Activated CD8-positive, alpha-beta memory T cell treated with anti-CD3 and anti-CD28 coated beads, Interleukin-2, amount 50 U/mL, for 4 hours (primary cell): ENCODE measurements around the gene MDGA2.

ENCODE experiments used
- DNase-seq: peaks from one replicate; pipeline ENCODE4 v3.0.0-alpha.2; 2020

The MDGA2 gene

DNA sequence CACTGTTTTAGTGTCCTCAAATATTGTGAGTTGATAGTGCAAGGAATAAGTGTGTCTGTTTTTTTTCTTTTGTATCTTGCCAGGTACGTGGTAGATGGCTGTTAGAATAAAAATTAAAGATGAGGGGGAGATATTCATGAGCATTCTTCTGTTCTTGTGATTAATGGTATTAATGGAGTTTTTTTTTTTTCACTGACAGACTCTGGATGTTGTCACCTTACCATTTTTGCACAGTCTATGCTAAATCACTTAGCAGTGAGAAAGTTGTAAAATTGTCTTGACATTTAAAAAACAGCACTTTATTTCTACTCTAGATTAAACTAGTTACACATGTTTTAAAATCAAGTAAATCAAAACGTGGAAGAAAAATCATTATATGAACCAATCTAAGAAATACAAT lies 204.3 kb downstream of the MDGA2 start:
- no peak for DNase-seq

DNA sequence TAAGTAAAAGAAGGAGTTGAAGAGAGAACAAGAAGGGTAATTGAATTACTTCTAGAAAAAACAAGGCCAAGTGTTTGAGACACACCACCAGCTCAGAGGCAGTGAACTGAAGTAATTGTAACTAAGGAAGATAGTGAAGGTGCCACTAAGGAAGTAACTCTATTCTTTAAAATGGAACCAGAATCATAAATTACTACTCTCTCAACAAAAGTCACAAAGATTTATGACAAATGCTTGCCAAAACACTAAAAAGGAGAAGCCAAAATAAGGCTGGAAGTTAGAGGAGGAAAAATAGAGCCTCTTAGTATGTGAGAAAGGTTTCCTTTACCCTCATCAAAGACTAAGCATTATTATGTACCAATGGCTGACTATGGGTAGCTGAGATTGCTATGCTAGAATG lies 208.5 kb downstream of the MDGA2 start:
- DNase-seq = no peak

DNA sequence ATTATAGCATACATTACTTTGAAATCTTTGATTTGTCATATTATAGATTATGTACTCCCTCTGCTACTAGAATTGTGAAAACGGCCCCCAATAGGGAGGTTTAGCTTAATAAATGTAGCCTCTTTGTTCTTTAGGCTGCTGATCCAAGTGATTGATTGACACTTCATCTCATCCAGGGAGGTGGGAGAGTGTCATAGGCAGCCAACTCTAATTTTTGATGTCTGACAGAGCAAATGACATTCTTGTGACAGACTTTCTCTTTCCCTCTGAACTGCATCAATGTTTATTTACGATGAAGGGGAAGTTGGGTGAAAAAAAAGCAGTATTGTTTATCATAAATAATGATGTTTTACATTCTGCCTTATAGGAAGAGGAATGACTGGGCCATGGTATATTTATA lies 221.4 kb downstream of the MDGA2 start:
- no peak for DNase-seq

DNA sequence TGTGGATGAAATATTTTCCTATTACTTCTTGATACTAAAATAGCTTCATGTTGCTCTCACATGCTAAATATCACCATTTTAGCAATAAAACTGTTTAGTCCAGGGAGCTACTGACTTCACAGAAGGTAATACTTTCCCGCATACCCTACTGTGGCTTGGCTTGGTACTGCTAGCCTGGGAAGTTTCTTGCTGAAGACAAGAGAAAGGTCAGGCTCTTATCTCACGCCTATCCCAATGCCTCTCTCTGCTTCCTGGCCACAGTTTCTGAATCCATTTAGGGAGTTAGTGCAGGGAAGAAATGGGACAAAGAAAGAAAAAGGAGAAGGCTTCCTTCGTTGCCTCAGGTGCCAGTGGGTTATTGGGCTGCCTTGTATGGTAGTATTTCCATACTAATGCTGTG lies 228.3 kb downstream of the MDGA2 start:
- no peak for DNase-seq

DNA sequence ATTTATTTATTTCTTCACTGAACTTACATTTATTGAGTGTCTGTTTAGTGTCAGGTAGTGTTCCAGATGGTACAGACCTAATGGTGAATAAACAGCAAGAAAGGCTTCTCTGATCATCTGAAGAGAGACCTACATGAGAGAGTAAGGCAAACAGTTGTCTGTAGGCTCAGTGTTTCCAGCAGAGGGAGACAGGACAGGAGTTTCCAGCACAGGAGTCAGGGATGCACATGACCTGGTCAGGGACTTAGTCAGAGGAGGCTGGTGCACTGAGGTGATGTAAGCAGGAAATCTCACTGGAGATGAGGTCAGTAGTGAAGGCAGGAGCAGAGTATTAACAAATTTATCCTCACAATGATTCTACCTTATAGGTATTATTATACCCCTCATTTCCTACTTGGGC lies 233.2 kb downstream of the MDGA2 start:
- DNase-seq = no peak

DNA sequence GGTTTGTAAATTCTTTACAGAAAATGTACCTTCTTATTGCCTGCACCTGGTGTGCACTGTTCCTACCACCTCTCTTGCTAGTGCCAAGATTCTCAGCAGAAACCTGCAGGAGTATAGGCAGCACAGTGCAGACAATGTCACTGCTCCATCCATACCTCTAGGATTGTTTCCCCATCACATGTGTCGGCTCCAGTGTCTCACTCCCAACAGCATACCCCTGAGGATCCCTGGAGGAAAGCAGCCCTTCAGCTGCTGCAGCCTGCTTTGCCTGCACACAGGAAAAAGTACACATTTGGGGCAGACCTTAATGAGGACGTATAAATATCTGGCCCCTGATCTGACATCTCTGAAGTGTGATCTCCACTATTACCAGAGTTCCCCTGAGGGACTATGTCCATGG lies 235.5 kb downstream of the MDGA2 start:
- DNase-seq = no peak

DNA sequence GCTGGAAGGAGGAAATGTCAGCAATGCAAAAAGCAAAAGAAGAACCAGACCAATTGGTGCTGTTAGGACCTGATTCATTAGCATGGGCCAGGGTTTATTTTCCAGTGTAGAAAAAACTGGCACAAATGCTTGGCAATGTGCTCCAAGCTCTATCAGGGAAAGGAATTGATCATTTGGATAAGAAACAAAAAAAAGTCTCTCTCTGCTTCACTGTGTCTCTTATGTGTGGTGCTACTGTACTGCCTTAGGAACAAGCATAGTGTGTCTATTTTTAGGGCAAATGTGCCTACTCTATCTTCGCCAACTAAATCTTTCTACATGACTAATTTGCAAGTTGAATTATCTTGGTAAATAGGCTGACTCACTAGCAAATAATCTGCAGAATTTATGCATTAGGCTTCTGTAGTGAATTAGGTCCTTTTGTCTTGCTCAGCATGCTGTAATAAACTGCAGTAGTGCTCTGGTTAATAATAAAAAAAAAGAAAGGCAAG lies 236.7 kb downstream of the MDGA2 start:
- no peak for DNase-seq

DNA sequence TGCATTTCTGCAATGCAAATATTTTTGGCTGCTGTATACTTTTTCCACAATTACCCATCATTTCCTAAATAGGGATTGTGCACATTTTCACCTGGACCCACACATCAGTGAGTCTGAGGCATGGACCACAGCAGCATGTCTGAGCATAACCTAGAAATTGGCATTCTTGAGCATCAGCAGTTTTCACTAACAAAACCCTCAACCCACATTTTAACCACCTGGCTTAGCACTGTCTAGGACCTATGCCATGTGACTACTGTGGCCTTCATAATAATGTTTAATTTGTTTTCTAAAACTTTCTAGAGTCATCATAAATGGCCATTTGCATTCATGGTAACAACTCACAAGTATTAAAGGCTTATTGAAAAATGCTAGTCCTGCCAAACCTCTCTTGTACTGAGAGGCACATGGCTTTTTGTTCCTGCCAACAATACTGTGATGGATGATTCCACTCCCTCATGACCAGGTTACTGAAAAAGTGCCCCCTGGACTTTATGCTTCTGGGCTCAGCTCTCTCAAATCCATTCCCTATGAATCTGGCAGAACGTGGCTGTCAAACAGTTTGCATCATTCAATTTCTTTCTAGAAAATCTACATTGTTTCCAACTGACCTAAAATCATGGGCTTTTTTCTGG lies 240.0 kb downstream of the MDGA2 start:
- no peak for DNase-seq

DNA sequence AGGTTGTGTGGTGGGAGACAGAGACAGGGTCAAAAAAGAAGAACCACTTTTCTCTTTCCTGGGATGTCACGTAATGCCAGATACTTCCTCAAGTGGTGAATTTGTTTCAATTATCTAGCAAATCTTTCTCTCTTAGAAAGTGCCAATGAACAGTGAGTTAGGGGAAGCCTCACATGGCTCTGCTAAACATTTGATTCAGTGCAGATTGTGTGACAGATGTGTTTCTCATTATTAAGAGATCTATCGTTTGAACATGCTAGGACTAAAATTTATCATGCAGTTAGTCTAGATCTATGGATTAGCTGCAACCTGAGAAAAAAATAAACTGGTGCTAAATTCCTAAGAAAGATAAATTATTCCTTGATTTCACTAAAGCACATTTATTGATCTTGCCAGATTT lies 247.8 kb downstream of the MDGA2 start:
- no peak for DNase-seq

DNA sequence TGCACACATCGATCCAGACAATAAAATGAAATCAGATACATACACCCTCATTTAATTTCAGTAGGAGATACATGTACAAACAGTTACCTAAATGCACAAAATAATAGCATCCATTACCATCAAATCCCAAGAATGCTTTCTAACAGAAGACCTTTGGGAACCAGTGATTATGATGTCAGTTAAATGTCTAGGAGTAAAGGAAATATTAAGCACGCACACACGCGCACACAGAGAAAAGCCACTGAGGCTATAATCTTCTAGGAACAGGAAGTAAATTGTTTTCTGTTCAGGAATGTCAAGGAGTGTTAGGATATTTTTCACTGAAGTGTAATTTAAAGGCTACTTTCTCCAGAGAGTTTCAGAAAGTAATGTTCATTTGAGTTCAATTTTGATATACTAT lies 250.1 kb downstream of the MDGA2 start:
- no peak for DNase-seq

DNA sequence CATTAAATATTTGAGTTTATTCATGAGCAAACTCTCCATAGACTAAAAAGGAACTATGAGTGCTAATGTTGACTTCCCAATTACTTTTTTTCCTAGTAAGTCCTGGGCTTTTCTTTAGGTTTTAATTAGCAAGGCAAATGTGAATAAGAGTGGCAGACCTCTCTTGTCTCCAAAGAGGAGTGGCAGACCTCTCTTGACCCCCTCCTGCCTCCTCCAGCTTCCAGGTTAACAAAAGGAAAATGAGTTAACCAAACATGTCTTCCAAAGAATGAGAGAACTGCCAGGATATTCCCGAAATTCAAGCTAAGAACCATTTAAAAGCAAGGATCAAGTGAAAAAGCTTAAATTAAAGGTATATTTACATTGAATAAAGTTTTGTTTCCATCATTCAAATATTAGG lies 253.2 kb downstream of the MDGA2 start:
- no peak for DNase-seq

DNA sequence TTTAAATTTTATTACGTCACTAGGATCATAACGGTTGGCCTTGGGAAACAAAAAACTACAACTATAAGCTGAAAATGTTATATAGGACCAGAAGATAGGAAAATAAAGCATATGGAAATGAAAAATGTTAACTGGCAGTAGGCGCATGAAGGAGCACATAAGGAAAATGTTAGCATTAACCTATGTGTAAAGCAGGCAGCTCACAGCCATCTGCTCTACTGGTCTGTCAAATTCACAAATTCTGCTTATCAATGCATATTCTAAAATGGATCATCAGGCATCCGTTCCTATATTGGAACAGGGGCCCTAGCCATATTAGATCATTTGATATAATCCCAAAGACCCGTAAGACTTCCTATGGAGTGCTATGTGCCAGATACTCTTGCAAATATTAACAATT lies 263.9 kb downstream of the MDGA2 start:
- DNase-seq = no peak

DNA sequence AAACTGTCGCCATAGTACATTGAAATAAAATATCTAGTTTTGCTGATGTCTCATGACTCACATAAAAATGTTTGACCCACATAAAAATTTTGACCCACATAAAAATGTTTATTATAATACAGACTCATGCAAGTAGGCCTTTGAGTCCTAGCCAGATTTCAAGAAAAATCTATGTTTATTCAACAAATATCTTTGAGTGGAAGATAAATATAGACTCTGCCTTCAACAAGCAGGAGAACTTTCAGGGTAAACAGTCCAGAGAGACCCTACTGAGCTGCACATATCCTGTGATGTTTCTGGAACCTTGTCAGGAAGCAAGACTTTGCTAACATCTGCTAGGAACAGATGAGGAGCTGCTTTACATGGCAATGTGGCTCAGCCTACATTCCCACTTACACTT lies 283.1 kb downstream of the MDGA2 start:
- DNase-seq = no peak

DNA sequence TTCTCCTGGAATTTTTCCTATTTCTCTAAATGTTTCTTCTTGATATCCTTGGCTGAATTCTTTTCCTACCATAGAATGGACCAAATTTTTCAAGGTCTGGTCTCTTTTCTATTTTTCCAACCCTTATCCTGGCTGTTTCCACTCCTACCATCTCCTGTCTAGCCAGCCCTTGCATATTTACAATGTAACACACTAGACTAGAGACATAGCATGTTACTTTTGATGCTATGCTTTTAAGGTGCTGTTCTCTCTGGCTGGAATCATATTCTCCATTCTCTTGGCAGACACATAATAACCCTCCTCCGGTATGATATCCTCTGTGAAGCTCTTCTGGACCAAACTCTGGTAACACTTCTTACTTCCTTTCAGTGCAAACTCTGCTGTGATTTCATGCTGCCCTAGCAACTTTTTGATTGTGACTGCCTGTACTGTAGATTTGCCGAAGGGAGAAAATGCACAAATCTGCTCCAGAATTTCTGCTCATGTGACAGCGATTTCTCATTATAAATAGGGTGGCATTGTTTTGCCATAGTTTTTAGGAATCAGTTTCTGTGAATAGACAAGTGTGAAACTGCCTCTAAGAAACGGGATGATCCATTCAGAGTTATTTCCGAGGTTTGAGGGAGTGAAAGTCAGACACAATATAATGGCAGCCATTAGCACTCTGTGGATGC lies 284.4 kb downstream of the MDGA2 start:
- no peak for DNase-seq

DNA sequence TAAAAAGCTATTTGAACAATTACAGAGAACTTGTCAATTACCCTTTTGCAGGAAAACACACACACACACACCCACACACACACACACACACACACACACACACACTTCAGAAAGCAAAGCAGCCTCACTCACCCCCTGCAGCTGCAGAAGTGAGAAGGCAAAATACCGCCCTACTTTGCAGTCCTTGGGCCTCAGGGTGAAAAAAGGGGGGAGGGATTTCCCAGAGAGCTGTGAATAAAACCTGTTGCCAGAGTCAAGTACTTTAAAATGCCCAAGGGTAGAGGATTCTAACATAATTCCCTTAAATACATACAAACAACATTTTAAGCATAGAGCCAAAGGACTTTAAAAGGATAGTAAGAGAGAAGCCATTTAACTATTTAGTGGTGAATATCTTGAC lies 285.9 kb downstream of the MDGA2 start:
- DNase-seq = no peak

DNA sequence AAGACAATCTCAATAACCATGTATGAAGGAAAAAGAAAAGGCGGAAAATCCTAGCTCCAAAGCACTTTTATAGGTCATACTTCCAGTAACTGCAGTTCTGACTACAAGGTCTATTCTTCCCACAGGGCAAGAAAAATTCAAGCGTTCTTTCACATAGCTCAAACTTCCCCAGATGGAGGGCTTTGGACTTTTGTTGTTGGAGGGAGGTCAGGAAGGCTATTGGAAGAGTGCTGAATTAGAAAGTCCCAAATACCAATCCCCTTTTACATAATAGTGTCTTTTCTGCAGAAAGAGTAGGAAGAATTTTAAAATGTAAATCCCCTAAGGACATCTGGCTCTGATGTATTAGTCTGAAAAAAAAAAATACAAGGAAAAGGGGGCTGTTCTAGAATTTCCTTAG lies 309.4 kb downstream of the MDGA2 start:
- no peak for DNase-seq

DNA sequence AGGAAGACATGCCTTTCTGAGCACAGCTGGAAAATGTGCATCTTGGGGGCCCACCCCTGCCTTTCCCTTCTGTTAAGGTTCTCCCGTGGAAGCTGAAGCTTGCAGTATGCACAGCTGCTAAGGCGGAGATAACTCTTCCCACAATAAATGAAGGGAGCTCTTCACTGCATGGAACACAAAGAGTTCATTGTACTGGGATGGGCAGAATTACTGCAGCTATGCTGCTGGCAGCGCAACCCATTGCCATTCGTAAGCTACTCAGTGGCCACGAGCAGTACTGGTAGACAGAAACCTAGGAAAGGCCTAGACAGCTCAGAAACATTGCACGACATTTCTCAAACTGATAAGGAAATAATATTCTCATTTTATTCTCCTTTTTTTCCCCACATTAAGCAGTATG lies 310.2 kb downstream of the MDGA2 start:
- no peak for DNase-seq

DNA sequence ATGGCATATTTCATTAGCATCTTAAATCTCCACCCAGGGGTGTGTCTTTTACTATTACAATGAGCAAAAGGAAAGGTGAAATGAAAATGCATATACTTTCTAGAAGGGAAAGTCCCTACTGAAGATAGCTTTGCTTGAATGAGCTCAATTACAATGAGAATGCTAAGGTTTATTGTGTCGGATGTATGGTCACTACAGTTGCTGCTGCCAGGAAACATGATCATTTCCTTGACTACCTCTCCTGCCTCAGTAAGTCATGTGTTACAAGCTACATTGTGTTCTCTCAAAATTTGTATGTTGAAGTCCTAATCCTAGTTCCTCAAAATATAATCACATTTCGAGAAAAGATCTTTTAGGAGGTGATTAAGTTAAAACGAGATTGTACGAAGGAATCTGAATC lies 322.2 kb downstream of the MDGA2 start:
- DNase-seq = no peak

DNA sequence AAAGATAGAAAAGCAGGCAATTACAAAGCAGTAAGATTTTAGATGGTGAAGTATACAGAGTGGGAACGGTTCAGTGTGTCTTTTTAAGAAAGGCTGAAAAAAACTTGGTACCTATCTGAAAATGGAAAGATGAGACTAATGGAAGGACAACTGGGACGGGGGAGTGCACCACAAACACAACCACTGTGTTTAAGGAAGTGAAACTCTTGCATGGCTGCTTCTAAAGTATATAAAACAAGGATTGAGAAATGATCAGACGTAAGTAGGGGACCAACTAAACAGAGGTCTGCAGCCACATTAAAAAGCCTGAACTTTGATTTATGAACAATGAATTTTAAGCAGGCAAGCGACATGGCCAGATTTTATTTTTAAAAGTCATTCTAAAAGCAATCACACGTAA lies 328.6 kb downstream of the MDGA2 start:
- no peak for DNase-seq

DNA sequence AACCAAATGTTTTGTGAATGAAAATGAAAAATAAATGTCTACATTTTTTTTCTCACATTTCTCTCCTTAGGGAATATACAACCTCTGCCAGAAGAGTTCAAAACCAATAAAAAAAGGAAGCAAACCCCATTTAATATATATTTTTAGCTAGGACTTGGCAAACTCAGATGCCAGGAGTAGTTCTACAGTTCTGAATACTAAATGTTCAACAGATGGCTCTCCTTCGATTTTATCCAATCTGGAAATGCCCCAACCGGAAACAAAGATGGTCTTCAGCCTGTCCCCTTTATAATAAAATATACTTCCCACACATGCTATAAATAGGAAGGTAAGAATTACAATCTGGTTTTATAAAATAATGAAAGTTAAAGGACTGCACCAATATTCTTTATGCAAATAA lies 330.4 kb downstream of the MDGA2 start:
- no peak for DNase-seq

DNA sequence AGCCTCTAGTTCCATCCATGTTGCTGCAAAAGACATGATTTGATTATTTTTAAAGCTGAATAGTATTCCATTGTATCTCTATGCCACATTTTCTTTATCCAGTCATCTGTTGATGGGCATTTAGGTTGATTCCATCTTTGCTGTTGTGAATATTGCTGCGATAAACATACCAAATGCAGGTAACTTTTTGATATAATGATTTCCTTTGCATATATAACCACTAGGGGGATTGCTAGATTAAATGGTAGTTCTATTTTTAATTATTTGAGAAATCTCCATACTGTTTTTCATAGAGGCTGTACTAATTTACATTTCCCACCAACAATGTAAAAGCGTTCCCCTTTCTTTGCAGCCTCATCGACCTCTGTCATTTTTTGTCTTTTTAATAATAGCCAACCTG lies 342.5 kb downstream of the MDGA2 start:
- DNase-seq = no peak

DNA sequence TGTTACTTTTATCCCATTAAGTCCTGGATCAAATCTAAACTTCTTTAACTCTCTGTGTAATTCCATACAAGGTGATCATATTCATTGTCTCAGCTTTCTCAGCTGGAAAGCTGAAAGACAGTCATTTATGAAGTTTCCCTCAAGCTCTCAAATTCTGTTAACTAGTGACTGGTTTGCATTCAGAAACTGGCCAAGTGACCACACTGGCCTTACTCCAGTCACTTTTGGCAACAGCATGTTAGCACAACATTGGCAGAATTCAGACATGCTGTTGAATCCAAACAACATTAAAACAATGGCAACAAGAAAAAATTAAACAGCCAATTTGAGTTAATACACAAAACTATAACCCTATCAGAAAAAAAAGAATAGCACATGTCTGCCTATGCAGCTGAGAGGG lies 343.3 kb downstream of the MDGA2 start:
- DNase-seq = no peak

DNA sequence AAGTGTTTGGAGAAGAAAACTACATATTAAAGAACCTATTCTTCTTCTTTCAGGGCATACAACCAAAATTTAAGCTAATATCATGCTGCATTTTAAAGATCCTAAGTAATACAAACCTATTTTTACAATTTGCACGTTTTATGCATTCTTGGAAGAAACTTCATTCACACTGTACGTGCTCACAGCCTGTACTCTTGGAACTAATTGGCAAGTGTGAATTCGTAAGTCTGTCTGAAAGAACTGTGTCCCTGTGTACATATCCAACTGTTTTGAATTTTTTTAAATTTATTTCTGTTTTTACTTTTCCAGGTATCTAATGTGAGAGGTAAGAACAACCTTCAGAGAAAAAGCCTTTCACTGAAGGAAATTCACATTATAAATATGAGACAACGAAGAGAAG lies 347.0 kb downstream of the MDGA2 start:
- no peak for DNase-seq

DNA sequence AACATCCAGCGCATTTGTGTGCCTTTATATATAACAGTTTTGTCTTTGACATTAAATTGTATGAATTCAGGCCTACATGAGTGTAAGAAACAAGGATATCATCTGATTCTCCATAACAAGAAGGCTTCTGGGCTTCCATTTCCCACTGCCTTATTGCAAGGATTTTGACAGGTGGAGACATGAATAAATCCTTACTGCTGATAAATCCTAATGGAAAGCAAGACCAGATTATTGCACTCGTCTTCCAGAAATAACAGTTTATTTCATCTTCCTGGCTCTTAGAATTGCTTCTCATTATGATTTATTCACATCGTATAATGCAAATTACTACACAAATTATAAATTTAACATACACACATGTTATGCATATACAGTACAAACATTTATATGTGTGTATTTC lies 348.1 kb downstream of the MDGA2 start:
- no peak for DNase-seq

DNA sequence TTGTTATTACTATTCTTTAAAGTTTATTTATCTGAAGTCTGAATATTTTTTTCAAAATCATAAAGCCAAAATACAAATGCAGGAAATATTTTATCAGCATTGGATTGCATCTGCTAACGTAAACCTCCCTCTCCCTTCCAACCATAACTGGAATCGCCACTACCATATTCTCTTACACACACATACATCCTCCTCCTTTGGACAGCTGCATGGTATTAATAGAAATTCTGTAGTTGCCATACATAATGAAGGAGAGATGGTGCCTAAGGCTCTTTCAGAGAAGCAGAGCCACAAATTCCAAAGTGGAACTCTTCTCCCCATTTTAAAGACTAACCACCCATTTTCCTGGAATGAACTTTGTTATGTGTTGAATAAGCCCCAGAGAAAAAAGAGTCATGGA lies 352.7 kb downstream of the MDGA2 start:
- DNase-seq = no peak
